SK-N-MC (cell line): ENCODE data around the gene LFNG.
"Not testable (repeated sequence)": the region's sequence is repeated elsewhere in the genome, so short reads cannot be mapped to it uniquely, and the experiment has no call there.

Experiments
- DNase-seq: peaks from one replicate; pipeline ENCODE4 v3.0.0-alpha.2; 2011; ENCODE audit warnings: low read depth, low spot score
- H3K27ac ChIP-seq: fragments of 200-600 bp; sonication (generic); 2 replicates; pipeline ENCODE4 v1.5.1; 2016; ENCODE audit warnings: mixed run types
- H3K36me3 ChIP-seq: fragments of 200-600 bp; sonication (generic); 2 replicates; pipeline ENCODE4 v1.6.1; 2017; ENCODE audit warnings: antibody characterized with exemption, low read length, mixed read lengths; ENCODE audit not compliant: insufficient read depth
- H3K4me3 ChIP-seq: fragments of 200-600 bp; sonication (generic); 2 replicates; pipeline ENCODE4 v1.5.1; 2016
- H3K9ac ChIP-seq: fragments of 200-600 bp; sonication (generic); 2 replicates; pipeline ENCODE4 v1.8.0; 2017; ENCODE audit warnings: mixed run types, mixed read lengths; ENCODE audit not compliant: insufficient read length
- H3K9me3 ChIP-seq: fragments of 200-600 bp; sonication (generic); 2 replicates; pipeline ENCODE4 v1.6.1; 2017; ENCODE audit warnings: low read depth, mild to moderate bottlenecking, antibody characterized with exemption, low read length, moderate library complexity, mixed read lengths
- EZH2 ChIP-seq: fragments of 200-600 bp; sonication (generic); IDR thresholded peaks from one replicate; pipeline ENCODE4 v1.6.1; 2017; ENCODE audit warnings: antibody characterized with exemption
- FOXP2 ChIP-seq: optimal IDR thresholded peaks from 2 replicates; pipeline ENCODE3; 2011; ENCODE audit warnings: mild to moderate bottlenecking, moderate library complexity; ENCODE audit not compliant: insufficient read depth; ENCODE audit errors: extremely low read length, control extremely low read depth
- POLR2AphosphoS5 ChIP-seq: IDR thresholded peaks from 2 replicates; pipeline ENCODE4 v1.6.1; 2012; ENCODE audit warnings: mild to moderate bottlenecking, low read depth, low read length, borderline replicate concordance

LFNG gene

DNA sequence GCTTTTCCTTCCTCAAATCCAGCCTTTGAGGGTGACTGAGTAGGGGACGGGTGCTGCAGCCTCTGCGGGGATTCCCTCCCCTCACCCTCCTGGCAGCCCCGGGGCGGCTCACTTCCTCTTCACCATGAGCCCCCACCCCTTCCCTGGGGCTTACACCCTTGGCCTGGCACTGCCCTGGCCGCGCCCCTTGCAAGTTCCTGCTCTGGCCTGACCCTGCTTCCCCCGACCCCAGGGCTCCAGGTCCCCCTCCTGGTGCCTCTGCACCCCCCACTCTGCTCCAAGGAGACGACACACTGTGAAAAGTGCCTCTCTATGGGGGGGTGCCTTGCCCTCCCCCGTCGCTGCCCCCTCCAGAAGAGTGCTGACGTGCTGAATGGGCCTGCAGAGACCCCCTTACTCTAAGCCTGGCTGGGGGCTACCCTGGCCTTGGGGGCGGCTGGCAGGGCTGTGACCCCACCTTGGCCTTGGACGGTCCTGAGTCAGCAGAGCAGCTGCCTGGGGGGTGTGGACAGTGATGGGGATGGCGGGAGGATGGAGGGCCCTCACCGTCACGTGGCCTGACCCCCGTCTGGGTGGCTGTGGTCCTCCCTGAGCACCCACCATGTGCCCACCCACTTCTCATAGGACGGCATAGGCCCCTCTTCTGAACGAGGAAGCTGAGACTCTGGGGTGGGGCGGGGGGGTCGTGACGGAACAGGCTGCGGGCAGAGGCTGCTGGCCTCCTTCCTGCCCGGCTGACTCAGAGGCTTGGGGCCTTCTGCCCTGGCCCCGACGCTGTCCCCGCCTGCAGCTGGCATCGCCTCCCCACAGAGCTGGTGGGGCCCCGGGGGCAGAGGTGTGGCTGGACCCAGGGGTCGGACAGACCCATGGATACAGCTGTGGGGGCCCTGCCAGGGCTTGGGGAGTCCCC is 9.8 kb downstream of the LFNG start:
- TF ChIP-seq EZH2, result no peak
- no peak for TF ChIP-seq FOXP2
- no peak for TF ChIP-seq POLR2AphosphoS5
- Histone ChIP-seq H3K9ac (no peak overlapping the region), H3K27ac (no peak overlapping the region), H3K36me3 (no peaks in the 10 kb centered on the region), H3K9me3 (no peaks in the 10 kb centered on the region), H3K4me3 (no peak overlapping the region)
- DNase-seq, result no peak

DNA sequence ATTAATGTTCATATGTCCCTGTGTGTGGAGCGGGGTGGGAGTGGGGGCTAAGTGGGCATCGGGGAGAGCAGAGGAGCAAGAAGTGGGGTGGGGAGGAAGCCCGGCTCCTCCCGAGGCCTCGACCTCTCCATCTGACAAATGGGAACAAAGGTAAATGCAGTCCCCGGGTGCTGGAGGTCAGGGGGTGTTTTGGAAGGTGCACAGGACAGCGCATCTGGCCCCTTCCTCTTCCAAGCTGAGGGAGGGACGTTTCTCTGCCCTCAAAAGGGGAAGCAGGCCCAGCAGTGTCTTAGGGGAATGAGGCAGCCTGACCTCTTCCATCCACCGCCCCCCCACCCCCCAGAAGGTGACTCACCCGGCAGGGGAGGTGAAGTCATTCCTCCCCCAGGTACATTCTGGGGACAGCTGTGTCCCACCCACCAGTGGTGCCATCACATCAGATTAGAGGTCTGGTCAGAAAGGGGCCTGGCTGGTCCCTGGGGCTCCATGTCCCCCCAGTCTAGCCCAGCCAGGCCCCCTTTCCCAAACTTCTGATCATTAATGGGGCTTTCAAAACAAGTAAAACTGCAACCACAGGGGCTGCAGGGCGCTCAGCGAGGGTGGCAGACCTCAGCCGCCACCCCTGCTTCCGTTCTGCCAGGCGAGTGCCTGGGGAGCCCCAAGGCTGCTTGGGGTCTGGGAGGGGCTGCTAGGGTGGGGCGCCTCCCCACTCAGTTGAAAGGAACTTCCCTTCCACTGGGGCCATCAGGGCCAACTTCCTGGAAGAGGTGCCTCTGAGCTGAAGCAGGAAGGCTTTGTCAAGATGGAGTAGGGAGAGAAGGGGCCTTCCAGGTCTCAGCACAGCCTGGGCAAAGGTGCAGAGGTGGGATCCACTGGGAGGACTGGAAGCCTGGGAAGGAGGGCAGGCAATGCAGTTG is 10.8 kb downstream of the LFNG start:
- no peak overlapping the region for H3K27ac ChIP-seq
- no peak for TF ChIP-seq EZH2
- no peak for TF ChIP-seq FOXP2
- TF ChIP-seq POLR2AphosphoS5, result no peak
- H3K36me3 ChIP-seq, result no peaks in the 10 kb centered on the region
- H3K9ac ChIP-seq, result no peak overlapping the region
- DNase-seq, result no peak
- no peak overlapping the region for H3K4me3 ChIP-seq
- H3K9me3 ChIP-seq, result no peaks in the 10 kb centered on the region

DNA sequence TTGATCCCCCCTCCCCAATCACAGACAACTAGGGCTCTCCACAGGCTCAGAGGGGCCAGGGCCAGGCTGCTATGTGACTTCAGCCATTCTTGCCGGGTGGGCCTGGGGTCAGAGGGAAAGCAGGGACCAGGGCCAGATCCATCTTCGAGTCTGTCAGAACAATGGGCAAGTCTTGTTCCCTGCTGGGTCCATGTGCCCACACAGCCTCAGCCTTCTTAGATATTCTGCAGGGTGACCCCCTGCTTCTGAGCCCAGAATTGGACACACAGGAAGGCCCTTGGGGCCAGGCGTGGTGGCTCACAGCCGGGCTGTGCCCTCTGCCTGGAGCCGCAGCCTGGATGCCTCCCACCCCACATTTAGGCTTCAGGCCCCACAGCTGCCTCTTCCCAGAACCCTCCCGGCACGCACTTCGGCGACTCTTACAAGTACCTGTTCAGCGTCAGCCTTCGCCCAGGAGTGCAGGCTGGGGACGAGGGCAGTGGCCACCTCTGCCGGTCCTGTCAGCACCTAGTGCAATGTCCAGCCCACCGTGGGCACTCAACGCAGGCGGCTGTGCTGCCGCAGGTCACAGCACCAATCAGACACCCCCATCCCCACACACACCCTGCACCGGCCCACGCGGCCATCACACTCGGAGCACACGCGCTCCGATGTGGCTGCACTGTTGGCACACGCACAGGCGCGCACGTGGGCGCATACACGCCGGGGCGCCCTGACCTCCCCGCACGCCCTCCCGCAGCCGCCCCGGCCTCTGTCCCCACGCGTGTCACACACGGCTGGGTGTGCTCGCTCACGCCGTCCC is 11.6 kb downstream of the LFNG start:
- not testable (repeated sequence) for H3K27ac ChIP-seq

DNA sequence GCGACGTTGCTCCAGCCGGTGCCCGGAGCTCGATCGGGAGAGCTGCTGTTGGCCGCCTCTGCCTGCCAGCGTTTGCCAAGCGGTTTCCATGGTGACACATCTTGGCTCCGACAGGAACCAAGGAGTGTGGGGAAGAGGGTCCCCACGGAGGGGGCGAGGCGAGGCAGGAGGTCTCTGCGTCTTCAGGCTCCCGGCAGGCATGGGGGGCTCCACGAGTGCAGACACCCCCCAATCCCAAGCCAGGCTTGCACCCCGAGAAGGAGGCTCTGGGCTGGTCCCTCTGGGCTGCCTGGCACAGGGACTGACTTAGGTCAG is 12.2 kb downstream of the LFNG start:
- not testable (repeated sequence) for H3K9ac ChIP-seq, H3K4me3 ChIP-seq, H3K9me3 ChIP-seq, H3K36me3 ChIP-seq, H3K27ac ChIP-seq, DNase-seq

More for the DNA sequence above, 11.6 kb downstream of the LFNG start:
- not testable (repeated sequence) for H3K9me3 ChIP-seq, H3K9ac ChIP-seq, H3K36me3 ChIP-seq, H3K4me3 ChIP-seq, DNase-seq

DNA sequence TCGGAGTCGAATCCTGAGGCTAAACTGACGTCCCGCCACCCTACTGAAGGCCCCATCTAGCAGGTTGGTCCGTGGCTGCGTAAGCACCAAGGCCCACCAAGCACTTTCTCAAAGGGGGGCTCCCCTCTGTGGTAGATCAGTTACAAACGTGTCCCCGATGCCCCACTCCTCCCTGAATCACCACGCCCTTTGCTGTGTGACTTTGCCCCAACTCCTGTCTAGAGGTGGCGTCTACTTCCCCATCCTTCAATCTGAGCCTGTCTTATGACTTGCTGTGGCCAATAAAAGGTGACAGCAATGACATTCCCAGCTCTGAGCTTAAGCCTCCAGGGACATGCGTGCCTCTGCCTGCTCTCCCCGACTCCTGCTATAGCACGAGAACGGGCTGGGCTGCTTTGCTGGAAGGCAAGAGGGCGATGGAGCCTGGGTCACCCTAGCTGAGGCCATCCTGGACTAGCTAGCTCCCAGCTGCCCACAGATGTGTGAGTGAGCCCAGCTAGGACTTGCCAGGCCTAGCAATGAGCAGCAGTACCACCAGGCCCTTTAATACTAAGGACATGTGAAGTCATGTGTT is 12.7 kb downstream of the LFNG start:
- DNase-seq, H3K27ac ChIP-seq, H3K9me3 ChIP-seq, H3K4me3 ChIP-seq, H3K36me3 ChIP-seq, H3K9ac ChIP-seq: not testable (repeated sequence)

DNA sequence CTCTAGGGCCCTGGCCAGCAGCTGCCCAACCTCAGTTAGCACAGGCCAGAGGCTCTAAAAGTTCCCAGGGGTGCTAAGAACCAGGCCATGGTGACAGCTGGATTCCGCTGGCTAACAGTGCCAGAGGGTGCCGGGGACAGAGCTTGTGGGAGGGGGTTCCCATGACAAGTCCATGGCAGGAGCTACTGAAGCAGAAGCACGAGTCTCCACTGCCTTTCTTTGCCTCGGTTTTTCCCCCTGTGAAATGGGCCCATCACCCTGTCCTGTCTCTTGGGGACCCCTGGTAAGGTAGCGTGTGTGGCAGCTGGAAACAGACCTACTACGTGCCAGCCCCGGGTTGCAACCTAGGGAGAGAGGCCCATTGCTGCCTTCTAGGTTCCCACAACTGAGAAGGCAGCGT is 13.2 kb downstream of the LFNG start:
- not testable (repeated sequence) for H3K9me3 ChIP-seq, H3K27ac ChIP-seq, DNase-seq

DNA sequence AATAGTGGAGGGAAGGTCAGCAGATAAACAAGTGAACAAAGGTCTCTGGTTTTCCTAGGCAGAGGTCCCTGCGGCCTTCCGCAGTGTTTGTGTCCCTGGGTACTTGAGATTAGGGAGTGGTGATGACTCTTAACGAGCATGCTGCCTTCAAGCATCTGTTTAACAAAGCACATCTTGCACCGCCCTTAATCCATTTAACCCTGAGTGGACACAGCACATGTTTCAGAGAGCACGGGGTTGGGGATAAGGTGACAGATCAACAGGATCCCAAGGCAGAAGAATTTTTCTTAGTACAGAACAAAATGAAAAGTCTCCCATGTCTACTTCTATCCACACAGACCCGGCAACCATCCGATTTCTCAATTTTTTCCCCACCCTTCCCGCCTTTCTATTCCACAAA is 14.0 kb downstream of the LFNG start:
- H3K36me3 ChIP-seq, H3K9ac ChIP-seq, DNase-seq, H3K9me3 ChIP-seq, H3K4me3 ChIP-seq, H3K27ac ChIP-seq: not testable (repeated sequence)

More for the DNA sequence above, 13.2 kb downstream of the LFNG start:
- not testable (repeated sequence) for H3K36me3 ChIP-seq, H3K4me3 ChIP-seq, H3K9ac ChIP-seq

DNA sequence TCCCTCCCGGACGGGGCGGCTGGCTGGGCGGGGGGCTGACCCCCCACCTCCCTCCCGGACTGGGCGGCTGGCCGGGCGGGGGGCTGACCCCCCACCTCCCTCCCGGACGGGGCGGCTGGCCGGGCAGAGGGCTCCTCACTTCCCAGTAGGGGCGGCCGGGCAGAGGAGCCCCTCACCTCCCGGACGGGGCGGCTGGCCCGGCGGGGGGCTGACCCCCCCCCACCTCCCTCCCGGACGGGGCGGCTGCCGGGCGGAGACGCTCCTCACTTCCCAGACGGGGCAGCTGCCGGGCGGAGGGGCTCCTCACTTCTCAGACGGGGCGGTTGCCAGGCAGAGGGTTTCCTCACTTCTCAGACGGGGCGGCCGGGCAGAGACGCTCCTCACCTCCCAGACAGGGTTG is 14.6 kb downstream of the LFNG start:
- H3K27ac ChIP-seq, H3K4me3 ChIP-seq, H3K9ac ChIP-seq, H3K9me3 ChIP-seq, DNase-seq: not testable (repeated sequence)
- H3K36me3 ChIP-seq, result peaks cover 13% of the 10 kb centered on the region; the same call in 1 of the 2 replicates

DNA sequence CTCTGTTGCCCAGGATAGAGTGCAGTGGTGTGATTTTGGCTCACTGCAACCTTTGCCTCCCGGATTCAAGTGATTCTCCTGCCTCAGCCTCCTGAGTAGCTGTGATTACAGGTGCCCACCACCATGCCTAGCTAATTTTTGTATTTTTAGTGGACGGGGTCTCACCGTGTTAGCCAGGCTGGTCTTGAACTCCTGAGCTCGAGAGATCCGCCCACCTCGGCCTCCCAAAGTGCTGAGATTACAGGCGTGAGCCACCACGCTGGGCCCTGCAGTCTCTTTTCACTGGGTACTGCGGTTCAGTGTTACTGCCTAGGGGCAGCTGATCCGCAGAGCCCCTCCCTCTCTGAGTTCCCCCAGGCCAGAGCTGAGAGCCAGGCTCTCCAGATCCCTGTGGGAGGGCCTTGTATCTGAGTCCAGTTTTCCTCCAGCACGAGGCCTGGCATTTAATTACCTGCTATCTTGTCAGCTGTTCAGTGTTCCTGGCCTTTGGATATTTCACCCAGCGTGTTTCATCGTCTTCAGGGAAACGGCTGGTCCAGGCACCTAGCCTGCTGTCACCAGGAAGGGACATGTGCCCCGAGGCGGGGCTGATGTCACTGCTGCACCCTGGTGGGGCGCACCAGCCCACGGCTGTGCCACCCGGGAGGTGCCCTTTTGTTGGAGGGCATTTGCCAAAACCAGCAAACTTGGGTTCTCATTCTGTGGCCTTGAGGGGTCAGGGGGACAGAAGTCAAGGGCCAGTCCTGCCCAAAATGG is 16.5 kb downstream of the LFNG start:
- H3K4me3 ChIP-seq, H3K9me3 ChIP-seq, DNase-seq, H3K27ac ChIP-seq, H3K9ac ChIP-seq: not testable (repeated sequence)
- H3K36me3 ChIP-seq, result peaks cover 18% of the 10 kb centered on the region; the same call in 1 of the 2 replicates
